MCF 10A (cell line): Measurements from ENCODE around the gene TMEM156. TPM values are rescaled to one million over a fixed set of nuclear protein-coding genes. Genes with fewer than 3 reads are reported as not detected.

ENCODE experiments used
- BruUV-seq: library from RNA; stranded (reverse); fragments of 400-500 nt; replicated peaks from 2 replicates; lab custom pipeline; 2021; lab: Mats Ljungman, UMichigan
- CTCF ChIA-PET: fragments of 300-600 bp; sonication (Branson Sonifier 250); formaldehyde crosslinking; extraction: SDS; loops from one replicate; lab custom pipeline; 2021; ENCODE audit warnings: antibody characterized with exemption, inconsistent platforms; lab: Yijun Ruan, JAX
- POLR2A ChIA-PET: fragments of 300-600, 350-650 bp; sonication (Branson Sonifier 250); formaldehyde crosslinking; extraction: SDS; loops from one replicate; lab custom pipeline; 2020; ENCODE audit warnings: antibody characterized with exemption, inconsistent platforms; lab: Yijun Ruan, JAX
- DNase-seq: peaks from one replicate; pipeline ENCODE4 v3.0.0-alpha.2; 2018; ENCODE audit not compliant: unreplicated experiment
- H3K27ac Mint-ChIP-seq: one replicate; pipeline ENCODE4 v1.8.0; 2022; ENCODE audit warnings: mild to moderate bottlenecking, low read depth, mixed read lengths; ENCODE audit not compliant: unreplicated experiment
- H3K27me3 Mint-ChIP-seq: one replicate; pipeline ENCODE4 v1.8.0; 2022; ENCODE audit warnings: mixed read lengths; ENCODE audit not compliant: insufficient read depth, unreplicated experiment
- H3K36me3 Mint-ChIP-seq: one replicate; pipeline ENCODE4 v1.8.0; 2022; ENCODE audit warnings: mild to moderate bottlenecking, moderate library complexity, mixed read lengths; ENCODE audit not compliant: insufficient read depth, unreplicated experiment
- H3K4me1 Mint-ChIP-seq: one replicate; pipeline ENCODE4 v1.8.0; 2022; ENCODE audit warnings: mixed read lengths; ENCODE audit not compliant: insufficient read depth, unreplicated experiment
- H3K4me3 Mint-ChIP-seq: one replicate; pipeline ENCODE4 v1.8.0; 2022; ENCODE audit warnings: mild to moderate bottlenecking, moderate library complexity, mixed read lengths; ENCODE audit not compliant: unreplicated experiment
- H3K9me3 Mint-ChIP-seq: one replicate; pipeline ENCODE4 v1.8.0; 2022; ENCODE audit warnings: mixed read lengths; ENCODE audit not compliant: unreplicated experiment
- CTCF ChIP-seq: fragments of 200-600 bp; IDR thresholded peaks from one replicate; pipeline ENCODE4 v1.8.0; 2022; ENCODE audit warnings: antibody characterized with exemption, mild to moderate bottlenecking; ENCODE audit not compliant: unreplicated experiment
- intact Hi-C: fragments of 100-400 bp; cut with micrococcal nuclease; formaldehyde crosslinking; loops from 2 replicates; pipeline ENCODE4 v1.14.1; 2022
- total RNA-seq: library from RNA; stranded (reverse); gene quantifications from 2 replicates; pipeline ENCODE4 v1.2.3, GENCODE V29; 2022

Gene TMEM156
- total RNA-seq, 1 experiment from 2014 or later, result 5.3 TPM

- H3K4me3 Mint-ChIP-seq, result no peak overlapping the region
- POLR2A ChIA-PET, result interaction anchor here (1.0 to 3.1 kb wide), 2 partner anchors 8 to 16 kb away, joined by 3 to 12 read pairs; no protein-coding TSS in a partner anchor
- DNase-seq, result no peak
- H3K27ac Mint-ChIP-seq, result no peak overlapping the region
- no peaks in the 10 kb centered on the region for H3K36me3 Mint-ChIP-seq
- intact Hi-C loops, result no loop called here
- TF ChIP-seq CTCF, result no peak
- H3K27me3 Mint-ChIP-seq, result no peaks in the 10 kb centered on the region
- H3K4me1 Mint-ChIP-seq, result peaks cover 5% of the 10 kb centered on the region
- no TSS peak for BruUV-seq
- CTCF ChIA-PET, result interaction anchor here (0.6 to 1.6 kb wide), 2 partner anchors 80 to 153 kb away, joined by 3 read pairs; no protein-coding TSS in a partner anchor
- no peaks in the 10 kb centered on the region for H3K9me3 Mint-ChIP-seq
Measured at GRCh38 chr4:39054497-39054896, 22.3 kb upstream of the TMEM156 start.

GRCh38 chr4:39053983-39054382 lies 21.8 kb upstream of the TMEM156 start:
- no TSS peak for BruUV-seq
- no peak for TF ChIP-seq CTCF
- no peak overlapping the region for H3K27ac Mint-ChIP-seq
- no peaks in the 10 kb centered on the region for H3K36me3 Mint-ChIP-seq
- H3K4me1 Mint-ChIP-seq, result peaks cover 5% of the 10 kb centered on the region
- intact Hi-C loops, result no loop called here
- H3K4me3 Mint-ChIP-seq, result no peak overlapping the region
- ChIA-PET CTCF (interaction anchor here (0.6 to 1.6 kb wide), 2 partner anchors 29 to 152 kb away, joined by 3 read pairs; no protein-coding TSS in a partner anchor), POLR2A (interaction anchor here (1.0 to 3.1 kb wide), 3 partner anchors 8 to 16 kb away, joined by 3 to 12 read pairs (median 6); no protein-coding TSS in a partner anchor)
- DNase-seq, result no peak
- H3K9me3 Mint-ChIP-seq, result no peaks in the 10 kb centered on the region
- H3K27me3 Mint-ChIP-seq, result no peaks in the 10 kb centered on the region

GRCh38 chr4:39051492-39051891 lies 19.3 kb upstream of the TMEM156 start:
- no peak overlapping the region for H3K27ac Mint-ChIP-seq
- DNase-seq, result no peak
- no TSS peak for BruUV-seq
- no peak for TF ChIP-seq CTCF
- intact Hi-C loops, result no loop called here
- H3K27me3 Mint-ChIP-seq, result no peaks in the 10 kb centered on the region
- H3K4me3 Mint-ChIP-seq, result no peak overlapping the region
- peaks cover 10% of the 10 kb centered on the region for H3K4me1 Mint-ChIP-seq
- peaks cover 2% of the 10 kb centered on the region for H3K36me3 Mint-ChIP-seq
- CTCF ChIA-PET, result interaction anchor here (1.3 to 1.8 kb wide), 2 partner anchors 82 to 84 kb away, joined by 3 to 9 read pairs; no protein-coding TSS in a partner anchor
- H3K9me3 Mint-ChIP-seq, result no peaks in the 10 kb centered on the region
- POLR2A ChIA-PET, result interaction anchor here (2.0 kb wide), 1 partner anchor 9 kb away, joined by 9 read pairs; no protein-coding TSS in a partner anchor

GRCh38 chr4:39050590-39050989 lies 18.4 kb upstream of the TMEM156 start:
- H3K4me3 Mint-ChIP-seq, result no peak overlapping the region
- no peak overlapping the region for H3K27ac Mint-ChIP-seq
- BruUV-seq, result no TSS peak
- DNase-seq, result no peak
- H3K4me1 Mint-ChIP-seq, result peaks cover 17% of the 10 kb centered on the region
- no peak for TF ChIP-seq CTCF
- intact Hi-C loops, result no loop called here
- no peaks in the 10 kb centered on the region for H3K27me3 Mint-ChIP-seq
- no peaks in the 10 kb centered on the region for H3K9me3 Mint-ChIP-seq
- POLR2A ChIA-PET, result interaction anchor here (0.6 to 2.0 kb wide), 3 partner anchors 8 to 151 kb away, joined by 3 to 9 read pairs (median 5); no protein-coding TSS in a partner anchor
- H3K36me3 Mint-ChIP-seq, result peaks cover 11% of the 10 kb centered on the region
- CTCF ChIA-PET, result interaction anchor here (0.8 to 1.8 kb wide), 2 partner anchors 81 to 83 kb away, joined by 7 to 9 read pairs; no protein-coding TSS in a partner anchor
